Suprapubic skin (tissue), 4 donors: ENCODE results near the gene TRAF3IP1. TPM values are rescaled to one million over a fixed set of nuclear protein-coding genes. Genes with fewer than 3 reads are reported as not detected.
A peak's percentile ranks its signal among the peaks of the same experiment; 100 is the strongest.
"Not testable (repeated sequence)": the region's sequence is repeated elsewhere in the genome, so short reads cannot be mapped to it uniquely, and the experiment has no call there.

Source experiments
- DNase-seq, 2 donors: peaks; one replicate each; pipeline ENCODE4 v3.0.0-alpha.2; 2019; ENCODE audit warnings: low spot score in 2 of 2
- H3K27ac ChIP-seq: fragments of 200-600 bp; sonication (generic); one replicate; pipeline ENCODE4 v1.5.1; 2019
- H3K27me3 ChIP-seq: fragments of 200-600 bp; sonication (generic); one replicate; pipeline ENCODE4 v1.5.1; 2019
- H3K36me3 ChIP-seq: fragments of 200-600 bp; sonication (generic); one replicate; pipeline ENCODE4 v1.5.1; 2019
- H3K4me1 ChIP-seq: fragments of 200-600 bp; sonication (generic); one replicate; pipeline ENCODE4 v1.5.1; 2019
- H3K4me3 ChIP-seq: fragments of 200-600 bp; sonication (generic); one replicate; pipeline ENCODE4 v1.5.1; 2019; ENCODE audit warnings: mild to moderate bottlenecking
- H3K9me3 ChIP-seq: fragments of 200-600 bp; sonication (generic); one replicate; pipeline ENCODE4 v1.5.1; 2019
- EP300 ChIP-seq: sonication (generic); formaldehyde crosslinking; IDR thresholded peaks from one replicate; pipeline ENCODE4 v1.6.1; 2017; ENCODE audit warnings: antibody characterized with exemption
- POLR2A ChIP-seq, 2 donors: fragments of 450-650 bp; IDR thresholded peaks; one replicate each; pipeline ENCODE4 v1.6.1; 2017; ENCODE audit warnings: antibody characterized with exemption in 2 of 2, mild to moderate bottlenecking in 2 of 2, moderate library complexity in 2 of 2
- POLR2AphosphoS5 ChIP-seq, 3 donors: sonication (generic); formaldehyde crosslinking; IDR thresholded peaks; one replicate each; pipeline ENCODE4 v1.6.1; 2017; ENCODE audit warnings: antibody characterized with exemption in 3 of 3
- WGBS: methylation state at CpG from one replicate; pipeline ENCODE4 v1.1.5; 2018; 5-methylcytosine and 5-hydroxymethylcytosine counted together
- total RNA-seq, 4 donors: library from RNA; depleted of rRNA; stranded (reverse); fragments of >200 nt; gene quantifications; one replicate each; pipeline ENCODE4 v1.1.0, GENCODE V29; 2016
- TF ChIP-seq, protein P1 (sequence below), 2 donors: fragments of 200-600 bp in 1 of 2; fragments of 450-650 bp in 1 of 2; sonication (generic) in 1 of 2; IDR thresholded peaks; one replicate each; pipeline ENCODE4 v1.5.1; 2016 to 2019; ENCODE audit warnings: antibody characterized with exemption in 2 of 2, mild to moderate bottlenecking in 1 of 2, moderate library complexity in 1 of 2

The TRAF3IP1 gene
- total RNA-seq, 4 donors from 2014 or later, result 10.2 to 15.4 (median 10.6) TPM

DNA sequence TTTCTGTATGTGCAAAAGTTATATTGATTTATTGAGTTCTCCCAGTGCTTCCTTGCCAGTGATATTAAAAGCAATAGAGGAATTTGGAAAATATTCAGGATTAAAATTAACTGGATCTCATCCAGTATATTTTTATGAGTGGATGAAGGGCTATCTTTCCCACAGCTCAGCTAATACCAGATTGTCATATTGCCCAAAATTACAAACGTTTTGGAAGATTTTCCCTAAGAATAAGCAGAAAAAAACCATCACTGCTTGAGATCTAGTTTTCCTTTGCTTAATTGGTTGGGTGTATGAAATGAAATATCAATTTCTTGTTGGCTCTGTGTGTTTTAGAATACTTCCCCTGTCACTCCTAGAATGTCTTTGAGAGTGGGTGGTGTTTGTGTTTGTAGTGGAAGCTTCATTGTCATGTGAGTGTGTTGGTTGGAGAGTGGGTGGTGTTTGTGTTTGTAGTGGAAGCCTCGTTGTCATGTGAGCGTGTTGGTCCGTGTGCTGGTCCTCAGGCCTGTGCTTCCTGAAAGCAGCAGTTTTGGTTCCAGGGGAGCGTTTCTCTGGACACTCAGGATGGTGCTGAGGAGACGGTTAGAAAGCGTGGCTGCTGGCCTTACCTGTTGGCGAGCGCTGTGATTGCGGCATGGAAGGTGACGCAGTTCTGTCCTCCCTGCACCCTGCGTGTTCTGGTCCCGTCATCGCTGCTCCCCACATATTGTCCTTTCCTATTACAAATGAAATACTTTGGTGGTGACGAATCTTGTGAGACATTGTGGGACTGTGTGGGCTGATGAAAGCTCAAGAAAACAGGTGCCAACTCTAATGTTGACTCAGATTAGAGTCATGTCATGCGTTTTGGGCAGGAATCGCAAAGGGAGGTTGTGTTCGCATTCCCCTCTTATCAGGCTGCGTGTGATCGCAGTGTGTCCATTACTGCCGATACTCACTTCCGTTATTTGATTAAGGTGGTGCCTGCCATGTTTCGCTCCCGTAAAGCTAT lies 118.8 kb downstream of the TRAF3IP1 start:
- Histone ChIP-seq H3K4me3 (no peak overlapping the region), H3K36me3 (peaks cover 20% of the 10 kb centered on the region), H3K9me3 (no peaks in the 10 kb centered on the region), H3K4me1 (peaks cover 20% of the 10 kb centered on the region), H3K27ac (peak overlapping the region; percentile 64), H3K27me3 (no peaks in the 10 kb centered on the region)
- peak in 1 of 3 donors; percentile 11 for TF ChIP-seq POLR2AphosphoS5 (IDR thresholded peaks at IDR 0.05)
- TF ChIP-seq EP300, result no peak
- DNase-seq, result peak in 1 of 2 donors; percentile 76
- 77% methylated on average over 24 of the region's 24 CpGs for WGBS

DNA sequence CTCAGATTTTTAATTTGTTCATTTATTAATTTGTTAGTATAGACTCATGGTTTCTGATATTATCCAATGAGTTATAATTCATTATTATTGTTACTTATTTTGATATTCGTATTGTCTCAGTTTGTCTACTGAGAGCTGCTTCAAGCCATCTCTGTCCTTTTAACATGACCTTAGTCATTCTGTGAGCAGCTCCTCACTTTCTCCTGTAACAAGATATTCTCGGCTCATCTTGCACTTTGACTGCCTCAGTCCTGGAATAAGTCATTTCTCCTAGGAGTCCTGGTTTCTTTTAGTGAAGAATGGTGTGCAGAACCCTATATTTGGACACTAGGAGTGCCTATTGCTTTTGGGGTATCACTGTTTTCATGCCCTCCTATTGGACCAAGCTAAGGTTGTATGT lies 119.6 kb downstream of the TRAF3IP1 start:
- no peaks in the 10 kb centered on the region for H3K9me3 ChIP-seq
- peaks cover 15% of the 10 kb centered on the region for H3K4me1 ChIP-seq
- no peak for TF ChIP-seq EP300
- TF ChIP-seq, protein P1, sequence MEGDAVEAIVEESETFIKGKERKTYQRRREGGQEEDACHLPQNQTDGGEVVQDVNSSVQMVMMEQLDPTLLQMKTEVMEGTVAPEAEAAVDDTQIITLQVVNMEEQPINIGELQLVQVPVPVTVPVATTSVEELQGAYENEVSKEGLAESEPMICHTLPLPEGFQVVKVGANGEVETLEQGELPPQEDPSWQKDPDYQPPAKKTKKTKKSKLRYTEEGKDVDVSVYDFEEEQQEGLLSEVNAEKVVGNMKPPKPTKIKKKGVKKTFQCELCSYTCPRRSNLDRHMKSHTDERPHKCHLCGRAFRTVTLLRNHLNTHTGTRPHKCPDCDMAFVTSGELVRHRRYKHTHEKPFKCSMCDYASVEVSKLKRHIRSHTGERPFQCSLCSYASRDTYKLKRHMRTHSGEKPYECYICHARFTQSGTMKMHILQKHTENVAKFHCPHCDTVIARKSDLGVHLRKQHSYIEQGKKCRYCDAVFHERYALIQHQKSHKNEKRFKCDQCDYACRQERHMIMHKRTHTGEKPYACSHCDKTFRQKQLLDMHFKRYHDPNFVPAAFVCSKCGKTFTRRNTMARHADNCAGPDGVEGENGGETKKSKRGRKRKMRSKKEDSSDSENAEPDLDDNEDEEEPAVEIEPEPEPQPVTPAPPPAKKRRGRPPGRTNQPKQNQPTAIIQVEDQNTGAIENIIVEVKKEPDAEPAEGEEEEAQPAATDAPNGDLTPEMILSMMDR (IDR thresholded peaks at IDR 0.05), result no peak
- no peak for TF ChIP-seq POLR2A (IDR thresholded peaks at IDR 0.05)
- TF ChIP-seq POLR2AphosphoS5 (IDR thresholded peaks at IDR 0.05), result no peak
- no peak for DNase-seq
- 74% methylated on average over 2 of the region's 2 CpGs for WGBS
- peaks cover 26% of the 10 kb centered on the region for H3K36me3 ChIP-seq
- H3K27me3 ChIP-seq, result no peaks in the 10 kb centered on the region
- H3K4me3 ChIP-seq, result no peak overlapping the region
- peak overlapping the region; percentile 1 for H3K27ac ChIP-seq

DNA sequence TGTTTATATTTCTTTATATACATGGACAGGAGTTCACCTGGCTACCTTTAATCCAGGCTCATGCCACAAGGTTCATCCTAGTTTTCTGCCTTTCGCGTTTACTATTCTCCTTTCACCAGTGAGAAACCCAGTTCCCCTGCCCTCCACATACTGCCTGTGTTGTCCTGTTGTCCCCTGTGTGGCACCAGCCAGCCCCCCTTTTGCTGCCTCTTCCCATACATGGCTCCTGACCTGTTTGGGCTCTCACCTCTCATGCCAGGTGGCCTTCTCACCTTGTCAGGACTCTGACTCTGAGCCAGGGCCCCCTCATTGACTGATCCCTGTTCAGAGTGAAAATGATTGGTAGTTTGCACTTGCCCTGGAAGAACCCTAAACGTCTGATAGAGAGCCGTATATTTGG lies 120.0 kb downstream of the TRAF3IP1 start:
- Histone ChIP-seq H3K4me1 (peaks cover 12% of the 10 kb centered on the region), H3K36me3 (peaks cover 26% of the 10 kb centered on the region), H3K9me3 (no peaks in the 10 kb centered on the region), H3K4me3 (no peak overlapping the region), H3K27ac (peak overlapping the region; percentile 1), H3K27me3 (no peaks in the 10 kb centered on the region)
- TF ChIP-seq EP300 (no peak), POLR2A (IDR thresholded peaks at IDR 0.05) (no peak)
- DNase-seq, result no peak
- WGBS, result 88% methylated on average over 4 of the region's 4 CpGs

DNA sequence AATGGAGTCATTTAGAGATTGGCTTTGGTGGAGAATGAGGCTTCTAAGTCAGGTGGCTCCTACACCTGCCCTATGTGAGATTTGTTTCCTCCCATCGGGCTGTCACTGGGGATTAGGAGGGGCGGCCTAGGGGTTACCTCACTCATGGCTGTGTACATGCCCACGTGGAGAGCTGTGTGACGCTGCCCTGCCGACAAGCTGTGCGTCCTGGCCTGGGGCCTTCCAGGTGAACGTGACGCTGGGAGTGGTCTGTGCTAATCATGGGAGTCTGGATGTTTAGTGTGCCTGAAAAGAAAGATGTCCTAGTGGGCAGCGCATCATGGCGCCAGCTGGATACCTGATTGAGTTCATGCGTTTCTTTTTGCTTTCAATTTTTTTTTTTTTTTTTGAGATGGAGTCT lies 120.4 kb downstream of the TRAF3IP1 start:
- Histone ChIP-seq H3K27ac (no peak overlapping the region), H3K36me3 (peaks cover 26% of the 10 kb centered on the region), H3K4me3 (no peak overlapping the region), H3K9me3 (no peaks in the 10 kb centered on the region), H3K4me1 (peaks cover 12% of the 10 kb centered on the region), H3K27me3 (no peaks in the 10 kb centered on the region)
- WGBS, result 91% methylated on average over 11 of the region's 11 CpGs
- TF ChIP-seq POLR2A (IDR thresholded peaks at IDR 0.05) (no peak), POLR2AphosphoS5 (IDR thresholded peaks at IDR 0.05) (no peak), EP300 (no peak)
- TF ChIP-seq, protein P1 (IDR thresholded peaks at IDR 0.05), result no peak
- no peak for DNase-seq

- no peaks in the 10 kb centered on the region for H3K27me3 ChIP-seq
These were observed 121.2 kb downstream of the TRAF3IP1 start for GRCh38 chr2:238441262-238442114.

GRCh38 chr2:238442257-238442656 lies 121.9 kb downstream of the TRAF3IP1 start:
- not testable (repeated sequence) for H3K9me3 ChIP-seq, H3K27ac ChIP-seq, DNase-seq, H3K27me3 ChIP-seq, H3K4me3 ChIP-seq
- peaks cover 12% of the 10 kb centered on the region for H3K4me1 ChIP-seq
- peaks cover 32% of the 10 kb centered on the region for H3K36me3 ChIP-seq
- WGBS, result 79% methylated on average over 6 of the region's 6 CpGs

More at GRCh38 chr2:238441262-238442114, 121.2 kb downstream of the TRAF3IP1 start:
- TF ChIP-seq POLR2A (IDR thresholded peaks at IDR 0.05), result no peak
- TF ChIP-seq, protein P1 (IDR thresholded peaks at IDR 0.05), result no peak
- no peak for TF ChIP-seq POLR2AphosphoS5 (IDR thresholded peaks at IDR 0.05)
- TF ChIP-seq EP300, result no peak
- Histone ChIP-seq H3K36me3 (peaks cover 26% of the 10 kb centered on the region), H3K27ac (no peak overlapping the region), H3K4me1 (peaks cover 12% of the 10 kb centered on the region), H3K4me3 (no peak overlapping the region), H3K9me3 (no peaks in the 10 kb centered on the region)
- WGBS, result 77% methylated on average over 17 of the region's 17 CpGs
- DNase-seq, result no peak
